Activated CD4-positive, alpha-beta T cell treated with anti-CD3 and anti-CD28 coated beads for 48 hours (primary cell): Measurements from ENCODE around the gene ZC2HC1B.
"Not testable (repeated sequence)": the region's sequence is repeated elsewhere in the genome, so short reads cannot be mapped to it uniquely, and the experiment has no call there.

Experiments
- DNase-seq: peaks from one replicate; pipeline ENCODE4 v3.0.0-alpha.2; 2020

Gene ZC2HC1B

GRCh38 chr6:143871202-143871730 lies 7.0 kb downstream of the ZC2HC1B start:
- not testable (repeated sequence) for DNase-seq

DNA sequence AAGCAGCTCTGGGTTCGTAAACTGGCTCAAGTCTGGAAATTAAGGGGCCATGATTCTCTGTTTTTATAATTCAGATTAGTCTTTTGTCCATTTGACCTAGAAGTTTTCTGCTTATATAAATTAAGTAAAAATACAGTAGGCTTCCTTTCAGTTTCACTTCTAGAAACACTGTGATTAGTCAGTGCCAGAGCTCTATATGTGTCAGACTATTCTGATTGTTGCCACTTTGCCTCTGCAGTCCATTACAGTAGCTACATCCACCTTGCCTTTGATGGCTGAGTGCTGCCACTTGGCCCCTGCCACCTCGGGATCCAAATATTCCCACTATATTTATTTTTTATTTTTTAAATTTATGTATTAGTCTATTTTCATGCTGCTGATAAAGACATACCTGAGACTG lies 7.9 kb downstream of the ZC2HC1B start:
- no peak for DNase-seq

DNA sequence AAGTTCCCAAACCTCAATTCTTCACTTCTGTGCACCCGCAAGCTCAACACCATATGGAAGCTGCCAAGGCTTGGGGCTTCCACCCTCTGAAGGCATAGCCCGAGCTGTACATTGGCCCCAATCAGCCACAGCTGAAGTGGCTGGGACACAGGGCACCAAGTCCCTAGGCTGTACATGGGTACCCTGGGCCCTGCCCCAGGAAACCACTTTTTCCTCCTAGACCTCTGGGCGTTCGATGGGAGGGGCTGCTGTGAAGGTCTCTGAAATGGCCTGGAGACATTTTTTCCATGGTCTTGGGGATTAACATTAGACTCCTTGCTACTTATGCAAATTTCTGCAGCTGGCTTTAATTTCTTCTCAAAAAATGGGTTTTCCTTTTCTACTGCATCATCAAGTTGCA lies 9.3 kb downstream of the ZC2HC1B start:
- DNase-seq, result not testable (repeated sequence)

DNA sequence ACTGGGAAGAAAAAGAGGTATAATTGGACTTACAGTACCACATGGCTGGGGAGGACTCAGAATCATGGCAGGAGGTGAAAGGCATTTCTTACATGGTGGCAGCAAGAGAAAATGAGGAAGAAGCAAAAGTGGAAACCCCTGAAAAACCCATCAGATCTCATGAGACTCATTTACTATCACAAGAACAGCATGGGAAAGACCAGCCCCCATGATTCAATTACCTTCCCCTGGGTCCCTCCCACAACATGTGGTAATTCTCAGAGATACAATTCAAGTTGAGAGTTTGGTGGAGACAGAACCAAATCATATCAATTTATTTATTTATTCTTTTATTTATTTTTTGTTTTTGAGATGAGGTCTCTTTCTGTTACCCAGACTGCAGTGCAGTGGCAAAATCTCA lies 10.2 kb downstream of the ZC2HC1B start:
- DNase-seq, result not testable (repeated sequence)

GRCh38 chr6:143877584-143878271 lies 13.5 kb downstream of the ZC2HC1B start:
- no peak for DNase-seq

DNA sequence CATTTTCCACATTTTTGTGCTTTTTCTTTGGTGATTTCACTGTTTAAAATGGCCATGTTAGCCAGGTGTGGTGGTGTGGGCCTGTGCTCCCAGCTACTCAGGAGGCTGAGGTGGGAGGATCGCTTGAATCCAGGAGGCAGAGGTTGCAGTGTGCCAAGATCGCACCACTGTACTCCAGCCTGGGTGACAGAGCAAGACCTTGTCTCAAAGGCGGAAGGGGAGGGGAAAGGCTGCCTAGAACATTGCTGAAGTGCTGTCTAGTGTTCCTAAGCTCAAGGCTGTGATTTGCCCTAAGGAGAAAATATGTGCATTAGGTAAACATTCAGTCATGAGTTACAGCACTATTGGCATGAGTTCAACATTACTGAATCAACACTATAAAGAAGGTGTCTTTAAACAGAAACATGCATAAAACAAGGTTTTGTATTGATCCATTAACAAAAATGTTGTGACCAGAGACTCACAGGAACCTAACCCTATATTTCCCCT lies 14.0 kb downstream of the ZC2HC1B start:
- no peak for DNase-seq

GRCh38 chr6:143880412-143880811 lies 16.1 kb downstream of the ZC2HC1B start:
- DNase-seq, result no peak

DNA sequence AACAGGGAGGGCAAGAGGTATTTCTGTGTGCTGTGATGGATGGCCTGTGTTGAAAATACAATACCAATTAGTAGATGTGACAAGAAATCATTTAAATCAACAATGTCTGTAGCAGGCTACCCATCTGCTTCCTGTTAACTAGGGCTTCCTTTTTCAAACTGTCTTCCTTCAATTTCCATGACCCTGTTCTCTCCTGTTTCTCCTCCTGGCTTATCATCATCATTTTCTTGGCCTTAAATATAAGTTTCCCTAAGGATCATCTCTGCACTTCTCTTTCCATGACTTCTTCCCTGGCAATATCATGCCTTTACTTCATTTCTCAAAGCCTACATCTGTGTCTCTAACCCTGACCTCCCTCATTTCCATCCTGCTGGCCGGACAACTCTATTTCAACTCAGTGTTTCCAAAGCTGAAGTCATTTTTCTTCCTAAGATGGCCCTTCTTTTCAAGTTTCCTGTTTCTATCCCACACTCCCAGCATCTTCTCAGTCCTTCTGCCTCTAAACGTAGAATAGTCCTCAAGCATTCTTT lies 18.2 kb downstream of the ZC2HC1B start:
- DNase-seq, result no peak

- DNase-seq, result no peak
Measured at GRCh38 chr6:143884216-143884900, 20.1 kb downstream of the ZC2HC1B start.

- no peak for DNase-seq
Measured at GRCh38 chr6:143885116-143885515, 20.8 kb downstream of the ZC2HC1B start.

- no peak for DNase-seq
Measured at GRCh38 chr6:143894655-143895054, 30.4 kb downstream of the ZC2HC1B start.

DNA sequence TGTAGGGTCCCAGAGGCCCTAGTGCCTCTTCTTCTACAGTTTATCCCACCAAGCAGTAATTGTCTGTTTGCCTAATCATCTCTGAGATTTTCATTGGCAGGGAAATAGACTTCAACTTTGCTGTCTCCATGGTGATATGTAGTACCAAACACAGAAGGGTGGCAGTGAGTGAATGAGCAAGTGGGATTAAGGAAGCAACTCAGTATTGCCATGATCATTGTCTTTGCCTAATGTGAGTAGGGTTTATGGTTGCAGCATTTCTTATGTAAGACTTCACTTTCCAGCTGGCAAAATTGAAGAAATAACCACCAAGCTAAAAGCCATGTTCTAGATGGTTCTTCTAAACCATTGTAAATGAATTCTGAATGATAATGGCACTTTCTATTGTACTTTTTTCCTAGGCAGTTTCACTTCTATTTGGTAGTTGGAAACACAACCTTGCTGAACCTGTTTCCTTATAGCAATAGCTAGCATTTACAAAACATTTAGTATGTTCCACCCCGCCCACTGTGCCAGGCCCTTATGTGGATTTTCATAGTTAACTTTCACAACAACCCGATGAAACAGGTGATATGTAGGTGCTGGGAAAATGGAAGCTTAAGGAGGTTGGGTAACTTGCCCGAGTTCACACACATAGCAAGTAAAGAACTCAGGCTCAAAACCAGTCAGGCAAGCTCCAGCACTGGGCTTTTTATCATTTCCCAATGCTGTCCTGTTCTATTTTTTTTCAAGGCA lies 32.0 kb downstream of the ZC2HC1B start:
- no peak for DNase-seq

- DNase-seq, result no peak
Measured at GRCh38 chr6:143900358-143900757, 36.1 kb downstream of the ZC2HC1B start.

GRCh38 chr6:143901885-143902750 lies 37.8 kb downstream of the ZC2HC1B start:
- DNase-seq, result no peak

DNA sequence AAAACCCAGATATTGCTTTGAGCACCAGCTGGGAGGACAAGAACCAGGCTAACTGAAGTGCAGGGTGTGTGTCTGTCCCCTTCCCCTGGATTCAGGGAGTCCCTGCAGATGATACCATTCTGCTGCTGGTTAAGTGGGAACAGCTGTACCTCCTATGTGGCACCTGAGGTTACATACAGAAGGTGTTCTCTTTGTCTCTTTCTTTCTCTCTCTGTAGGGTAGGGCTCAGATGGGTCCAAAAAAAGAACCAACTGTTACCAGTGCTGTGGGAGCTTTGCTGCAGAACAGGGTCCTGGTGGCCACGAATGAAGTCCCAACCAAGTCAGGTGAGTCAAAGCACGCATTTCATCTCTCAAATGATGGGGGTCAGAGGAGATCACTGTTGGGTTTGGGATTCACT lies 38.6 kb downstream of the ZC2HC1B start:
- DNase-seq, result no peak

GRCh38 chr6:143911028-143911427 lies 46.8 kb downstream of the ZC2HC1B start:
- no peak for DNase-seq

DNA sequence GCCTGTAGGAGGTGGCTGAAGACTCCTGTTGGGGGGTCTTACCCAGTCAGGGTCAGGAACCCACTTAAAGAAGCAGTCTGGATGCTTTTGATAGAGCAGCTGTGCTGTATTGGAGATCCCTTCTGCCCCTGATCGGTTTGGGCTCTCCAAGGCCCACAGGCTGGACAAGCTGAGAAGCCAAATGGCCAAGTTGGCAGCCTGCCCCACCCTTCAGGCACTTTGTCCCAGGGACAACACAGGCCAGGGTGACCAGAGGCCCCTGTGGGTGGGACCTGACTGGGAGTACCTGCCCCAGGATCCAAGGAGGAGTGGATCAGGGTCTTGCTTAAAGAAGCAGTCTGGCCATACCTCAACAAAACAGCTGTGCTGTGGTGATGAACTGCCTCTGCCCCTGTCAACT lies 48.4 kb downstream of the ZC2HC1B start:
- DNase-seq, result no peak

DNA sequence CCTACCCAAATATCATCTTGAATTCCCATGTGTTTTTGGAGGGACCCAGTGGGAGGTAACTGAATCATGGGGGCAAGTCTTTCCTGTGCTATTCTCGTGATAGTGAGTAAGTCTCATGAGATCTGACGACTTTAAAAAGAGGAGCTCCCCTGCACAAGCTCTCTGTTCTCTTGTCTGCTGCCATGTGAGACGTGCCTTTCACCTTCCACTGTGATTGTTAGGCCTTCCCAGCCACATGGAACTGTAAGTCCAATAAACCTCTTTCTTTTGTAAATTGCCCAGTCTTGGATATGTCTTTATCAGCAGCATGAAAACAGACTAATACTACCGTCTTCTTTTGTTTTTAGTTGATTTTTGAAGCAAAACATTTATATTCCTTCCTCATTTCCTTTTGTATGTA lies 52.8 kb downstream of the ZC2HC1B start:
- not testable (repeated sequence) for DNase-seq

DNA sequence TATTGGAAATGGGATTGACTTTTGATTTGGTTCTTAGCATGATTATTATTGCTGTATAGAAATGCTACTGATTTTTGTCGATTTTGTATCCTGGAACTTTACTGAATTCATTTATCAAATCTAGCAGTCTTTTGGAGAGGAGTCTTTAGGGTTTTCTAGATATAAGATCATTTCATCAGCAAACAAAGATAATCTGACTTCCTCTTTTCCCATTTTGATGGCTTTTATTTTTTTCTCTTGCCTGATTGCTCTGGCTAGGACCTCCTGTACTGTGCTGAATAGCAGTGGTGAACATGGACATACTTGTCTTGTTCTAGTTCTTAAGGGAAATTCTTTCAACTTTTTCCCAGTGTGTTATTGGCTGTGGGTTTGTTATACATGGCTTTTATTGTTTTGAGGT lies 64.6 kb downstream of the ZC2HC1B start:
- no peak for DNase-seq

GRCh38 chr6:143929975-143930374 lies 65.7 kb downstream of the ZC2HC1B start:
- DNase-seq, result no peak

GRCh38 chr6:143934331-143934730 lies 70.1 kb downstream of the ZC2HC1B start:
- DNase-seq, result no peak

- DNase-seq, result no peak
Measured at GRCh38 chr6:143934867-143935266, 70.6 kb downstream of the ZC2HC1B start.
